Panc1 (cell line): ENCODE data around the gene AUNIP.

Experiments used
- POLR2AphosphoS5 ChIP-seq: IDR thresholded peaks from 2 replicates; pipeline ENCODE4 v1.6.1; 2012; ENCODE audit warnings: mild to moderate bottlenecking, low read depth, low read length, moderate library complexity
- SIN3A ChIP-seq: IDR thresholded peaks from 2 replicates; pipeline ENCODE4 v1.6.1; 2012; ENCODE audit warnings: low read depth, mild to moderate bottlenecking, low read length, moderate library complexity, borderline replicate concordance; ENCODE audit not compliant: insufficient read depth
- TCF7L2 ChIP-seq: IDR thresholded peaks from 2 replicates; pipeline ENCODE4 v1.6.1; 2011; ENCODE audit warnings: mild to moderate bottlenecking, low read depth, low read length, inconsistent platforms
- TF ChIP-seq, protein P1 (sequence below), 2 experiments: IDR thresholded peaks; 2 replicates each; pipeline ENCODE4 v1.6.1; 2011 to 2012; ENCODE audit warnings: low read depth in 2 of 2, control low read depth in 1 of 2, low read length in 1 of 2, mild to moderate bottlenecking in 1 of 2, moderate library complexity in 1 of 2; ENCODE audit not compliant: insufficient read depth in 1 of 2
- TF ChIP-seq, protein P2 (sequence below): fragments of 450-650 bp; IDR thresholded peaks from 2 replicates; pipeline ENCODE4 v1.5.1; 2017; ENCODE audit warnings: mild to moderate bottlenecking

DNA sequence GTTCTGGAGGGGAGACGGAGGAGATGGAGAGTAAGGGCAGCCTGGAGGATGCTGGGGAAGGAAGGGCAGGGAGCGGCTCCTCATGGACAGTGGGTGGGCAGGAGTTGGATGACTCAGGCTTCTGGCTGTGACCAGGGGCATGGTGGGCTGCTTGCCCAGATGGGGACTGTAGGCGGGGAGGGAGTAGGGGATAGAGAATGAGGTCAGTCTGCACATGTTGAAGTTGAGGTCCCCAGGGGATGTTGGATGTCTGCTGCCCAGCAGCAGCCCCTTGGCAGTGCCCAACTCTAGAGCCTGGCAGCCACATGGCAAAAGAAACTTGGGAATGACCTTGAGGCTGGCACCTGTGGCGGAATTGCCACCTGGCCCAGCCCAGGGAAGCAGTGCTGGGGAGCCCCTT, 52.8 kb downstream of the AUNIP start:
- TF ChIP-seq POLR2AphosphoS5: no peak
- TF ChIP-seq, protein P1, sequence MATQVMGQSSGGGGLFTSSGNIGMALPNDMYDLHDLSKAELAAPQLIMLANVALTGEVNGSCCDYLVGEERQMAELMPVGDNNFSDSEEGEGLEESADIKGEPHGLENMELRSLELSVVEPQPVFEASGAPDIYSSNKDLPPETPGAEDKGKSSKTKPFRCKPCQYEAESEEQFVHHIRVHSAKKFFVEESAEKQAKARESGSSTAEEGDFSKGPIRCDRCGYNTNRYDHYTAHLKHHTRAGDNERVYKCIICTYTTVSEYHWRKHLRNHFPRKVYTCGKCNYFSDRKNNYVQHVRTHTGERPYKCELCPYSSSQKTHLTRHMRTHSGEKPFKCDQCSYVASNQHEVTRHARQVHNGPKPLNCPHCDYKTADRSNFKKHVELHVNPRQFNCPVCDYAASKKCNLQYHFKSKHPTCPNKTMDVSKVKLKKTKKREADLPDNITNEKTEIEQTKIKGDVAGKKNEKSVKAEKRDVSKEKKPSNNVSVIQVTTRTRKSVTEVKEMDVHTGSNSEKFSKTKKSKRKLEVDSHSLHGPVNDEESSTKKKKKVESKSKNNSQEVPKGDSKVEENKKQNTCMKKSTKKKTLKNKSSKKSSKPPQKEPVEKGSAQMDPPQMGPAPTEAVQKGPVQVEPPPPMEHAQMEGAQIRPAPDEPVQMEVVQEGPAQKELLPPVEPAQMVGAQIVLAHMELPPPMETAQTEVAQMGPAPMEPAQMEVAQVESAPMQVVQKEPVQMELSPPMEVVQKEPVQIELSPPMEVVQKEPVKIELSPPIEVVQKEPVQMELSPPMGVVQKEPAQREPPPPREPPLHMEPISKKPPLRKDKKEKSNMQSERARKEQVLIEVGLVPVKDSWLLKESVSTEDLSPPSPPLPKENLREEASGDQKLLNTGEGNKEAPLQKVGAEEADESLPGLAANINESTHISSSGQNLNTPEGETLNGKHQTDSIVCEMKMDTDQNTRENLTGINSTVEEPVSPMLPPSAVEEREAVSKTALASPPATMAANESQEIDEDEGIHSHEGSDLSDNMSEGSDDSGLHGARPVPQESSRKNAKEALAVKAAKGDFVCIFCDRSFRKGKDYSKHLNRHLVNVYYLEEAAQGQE (IDR thresholded peaks at IDR 0.05; ENCODE audit: insufficient read depth in 1 of 2, low read depth in 2 of 2, low read length in 1 of 2): no peak
- TF ChIP-seq, protein P2, sequence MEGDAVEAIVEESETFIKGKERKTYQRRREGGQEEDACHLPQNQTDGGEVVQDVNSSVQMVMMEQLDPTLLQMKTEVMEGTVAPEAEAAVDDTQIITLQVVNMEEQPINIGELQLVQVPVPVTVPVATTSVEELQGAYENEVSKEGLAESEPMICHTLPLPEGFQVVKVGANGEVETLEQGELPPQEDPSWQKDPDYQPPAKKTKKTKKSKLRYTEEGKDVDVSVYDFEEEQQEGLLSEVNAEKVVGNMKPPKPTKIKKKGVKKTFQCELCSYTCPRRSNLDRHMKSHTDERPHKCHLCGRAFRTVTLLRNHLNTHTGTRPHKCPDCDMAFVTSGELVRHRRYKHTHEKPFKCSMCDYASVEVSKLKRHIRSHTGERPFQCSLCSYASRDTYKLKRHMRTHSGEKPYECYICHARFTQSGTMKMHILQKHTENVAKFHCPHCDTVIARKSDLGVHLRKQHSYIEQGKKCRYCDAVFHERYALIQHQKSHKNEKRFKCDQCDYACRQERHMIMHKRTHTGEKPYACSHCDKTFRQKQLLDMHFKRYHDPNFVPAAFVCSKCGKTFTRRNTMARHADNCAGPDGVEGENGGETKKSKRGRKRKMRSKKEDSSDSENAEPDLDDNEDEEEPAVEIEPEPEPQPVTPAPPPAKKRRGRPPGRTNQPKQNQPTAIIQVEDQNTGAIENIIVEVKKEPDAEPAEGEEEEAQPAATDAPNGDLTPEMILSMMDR: no peak
- TF ChIP-seq TCF7L2: no peak
- no peak for TF ChIP-seq SIN3A
